K562 (cell line): Measurements from ENCODE around the gene PLXNA3. TPM values are rescaled to one million over a fixed set of nuclear protein-coding genes. Genes with fewer than 3 reads are reported as not detected.
A peak's percentile ranks its signal among the peaks of the same experiment; 100 is the strongest.

ENCODE experiments used
- AFF4 ChIP-seq: sonication (generic); formaldehyde crosslinking; IDR thresholded peaks from 2 replicates; pipeline ENCODE4 v1.8.0; 2023; ENCODE audit warnings: mild to moderate bottlenecking, missing genetic modification reagents
- ASH1L ChIP-seq: fragments of 450-650 bp; IDR thresholded peaks from 2 replicates; pipeline ENCODE4 v1.6.1; 2018; ENCODE audit warnings: borderline replicate concordance, mild to moderate bottlenecking, low read depth; ENCODE audit not compliant: partially characterized antibody
- BRD4 ChIP-seq: fragments of 200-600 bp; sonication (generic); IDR thresholded peaks from 2 replicates; pipeline ENCODE4 v1.6.1; 2017; ENCODE audit warnings: inconsistent platforms
- CHCHD3 ChIP-seq: fragments of 250-450 bp; sonication (Bioruptor Pico); IDR thresholded peaks from 2 replicates; pipeline ENCODE4 v2.1.2; 2022; ENCODE audit warnings: mild to moderate bottlenecking
- COPS2 ChIP-seq: fragments of 450-650 bp; conservative IDR thresholded peaks from 2 replicates; pipeline ENCODE4 v1.6.1; 2016; ENCODE audit warnings: mild to moderate bottlenecking, moderate library complexity
- CREBBP ChIP-seq: IDR thresholded peaks from one replicate; pipeline ENCODE4 v1.6.1; 2012; ENCODE audit warnings: low read depth, mild to moderate bottlenecking, control low read depth, inconsistent platforms, low read length
- HNRNPUL1 ChIP-seq: fragments of 200-400 bp; formaldehyde crosslinking; IDR thresholded peaks from 2 replicates; pipeline ENCODE4 v1.6.1; 2017; ENCODE audit warnings: low read length
- MEF2A ChIP-seq: IDR thresholded peaks from 2 replicates; pipeline ENCODE4 v1.6.1; 2011; ENCODE audit warnings: low read depth, mild to moderate bottlenecking, low read length, moderate library complexity; ENCODE audit not compliant: control insufficient read depth
- MEIS2 ChIP-seq: fragments of 450-650 bp; IDR thresholded peaks from 2 replicates; pipeline ENCODE4 v1.6.1; 2014; ENCODE audit warnings: mild to moderate bottlenecking; ENCODE audit not compliant: partially characterized antibody
- MTF1 ChIP-seq: fragments of 250-450 bp; sonication (Bioruptor Pico); IDR thresholded peaks from 2 replicates; pipeline ENCODE4 v1.9.0; 2021; ENCODE audit warnings: moderate library complexity, mild to moderate bottlenecking, inconsistent platforms, borderline replicate concordance
- MXD1 ChIP-seq: fragments of 250-450 bp; sonication (Bioruptor Pico); IDR thresholded peaks from 2 replicates; pipeline ENCODE4 v1.8.0; 2021; ENCODE audit warnings: borderline replicate concordance, mild to moderate bottlenecking, moderate library complexity; ENCODE audit not compliant: poor library complexity, severe bottlenecking
- NR3C1 ChIP-seq: sonication (generic); formaldehyde crosslinking; IDR thresholded peaks from 2 replicates; pipeline ENCODE4 v1.8.1; 2022; ENCODE audit warnings: missing genetic modification reagents
- PTRF ChIP-seq: fragments of 450-650 bp; IDR thresholded peaks from 2 replicates; pipeline ENCODE4 v1.6.1; 2016; ENCODE audit warnings: mild to moderate bottlenecking, missing genetic modification characterization, missing compliant biosample characterization
- SRSF9 ChIP-seq: fragments of 200-400 bp; formaldehyde crosslinking; IDR thresholded peaks from 2 replicates; pipeline ENCODE4 v1.6.1; 2017; ENCODE audit warnings: low read depth, low read length, borderline replicate concordance
- ZNF224 ChIP-seq: sonication (generic); formaldehyde crosslinking; IDR thresholded peaks from 2 replicates; pipeline ENCODE4 v1.8.0; 2022; ENCODE audit warnings: mild to moderate bottlenecking, missing genetic modification reagents
- ZNF740 ChIP-seq, 3 experiments: fragments of 200-800 bp in 1 of 3; sonication (Bioruptor generic) in 1 of 3; sonication (generic) in 1 of 3; formaldehyde crosslinking in 1 of 3; IDR thresholded peaks; 2 replicates each; pipeline versions ENCODE4 v1.6.1 to v1.8.0; 2016 to 2022; ENCODE audit warnings: mild to moderate bottlenecking in 2 of 3, missing compliant biosample characterization in 2 of 3, missing genetic modification characterization in 2 of 3, missing genetic modification reagents in 1 of 3
- ZNF785 ChIP-seq: fragments of 250-450 bp; sonication (Bioruptor Pico); IDR thresholded peaks from 2 replicates; pipeline ENCODE4 v1.4.0; 2020; ENCODE audit warnings: mild to moderate bottlenecking
- ZSCAN29 ChIP-seq: fragments of 450-650 bp; IDR thresholded peaks from 2 replicates; pipeline ENCODE4 v1.6.1; 2017
- polyA plus RNA-seq, 8 experiments: library from polyadenylated mRNA; depleted of rRNA in 4 of 8; stranded (reverse) in 5 of 8; unstranded in 3 of 8; fragments of >200 nt; fragmentation: Nextera tagmentation in 2 of 8; fragmentation: Illumina TruSeq in 1 of 8; extraction: Ambion mirVana in 2 of 8; extraction: Trizol in 1 of 8; gene quantifications; 2 replicates each; pipeline versions ENCODE4 v1.2.1 to v1.2.3, GENCODE V29; 2011 to 2014; ENCODE audit warnings: inconsistent platforms in 1 of 8, missing spikeins in 1 of 8
- total RNA-seq, 7 experiments: library from RNA; depleted of rRNA in 6 of 7; stranded (reverse); fragments of >200 nt in 6 of 7; fragmentation: Illumina TruSeq in 2 of 7; extraction: Trizol in 2 of 7; gene quantifications; 2 replicates each; pipeline versions ENCODE4 v1.2.1 to v1.2.3, GENCODE V29; 2011 to 2021; ENCODE audit warnings: low replicate concordance in 1 of 7
- TF ChIP-seq, protein P1 (sequence below): fragments of 250-450 bp; sonication (Bioruptor Pico); IDR thresholded peaks from 2 replicates; pipeline ENCODE4 v1.8.0; 2022; ENCODE audit warnings: moderate library complexity, mild to moderate bottlenecking, inconsistent platforms
- TF ChIP-seq, protein P2 (sequence below): fragments of 450-650 bp; formaldehyde crosslinking; IDR thresholded peaks from 2 replicates; pipeline ENCODE4 v1.4.0; 2022; ENCODE audit warnings: missing genetic modification characterization
- TF ChIP-seq, protein P3 (sequence below): fragments of 250-450 bp; sonication (Bioruptor Pico); IDR thresholded peaks from 2 replicates; pipeline ENCODE4 v1.9.0; 2021; ENCODE audit warnings: mild to moderate bottlenecking

Gene PLXNA3
- total and polyA plus RNA-seq, 9 of the 15 experiments (the other 6 are each of a cell fraction or from before 2014, with no cell fraction given): 0.32 to 47.8 (median 7.5) TPM

GRCh38 chrX:154436983-154437752, 20.9 kb upstream of the PLXNA3 start, which contains the start of gene GDI1 (continued):
- TF ChIP-seq ASH1L (no peak), MEIS2 (no peak), MEF2A (no peak), ZNF740 (CRISPR knock-in tag; IDR thresholded peaks at IDR 0.05) (no peak), ZNF740 (tag; IDR thresholded peaks at IDR 0.05) (0 out of 4 replicates have a peak, but pooled peaks of 1 of the 2 experiments have one; percentile 16), ZNF224 (CRISPR knock-in tag) (no peak), HNRNPUL1 (no peak), COPS2 (no peak), BRD4 (no peak), ZNF785 (no peak), CREBBP (no peak), MXD1 (CRISPR knock-in tag) (no peak), NR3C1 (CRISPR knock-in tag) (no peak), CHCHD3 (CRISPR knock-in tag) (no peak), SRSF9 (no peak), ZSCAN29 (no peak), PTRF (tag) (no peak), MTF1 (CRISPR knock-in tag) (no peak), AFF4 (CRISPR knock-in tag) (no peak)
- TF ChIP-seq, protein P1, sequence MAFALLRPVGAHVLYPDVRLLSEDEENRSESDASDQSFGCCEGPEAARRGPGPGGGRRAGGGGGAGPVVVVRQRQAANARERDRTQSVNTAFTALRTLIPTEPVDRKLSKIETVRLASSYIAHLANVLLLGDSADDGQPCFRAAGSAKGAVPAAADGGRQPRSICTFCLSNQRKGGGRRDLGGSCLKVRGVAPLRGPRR: no peak
- TF ChIP-seq, protein P2, sequence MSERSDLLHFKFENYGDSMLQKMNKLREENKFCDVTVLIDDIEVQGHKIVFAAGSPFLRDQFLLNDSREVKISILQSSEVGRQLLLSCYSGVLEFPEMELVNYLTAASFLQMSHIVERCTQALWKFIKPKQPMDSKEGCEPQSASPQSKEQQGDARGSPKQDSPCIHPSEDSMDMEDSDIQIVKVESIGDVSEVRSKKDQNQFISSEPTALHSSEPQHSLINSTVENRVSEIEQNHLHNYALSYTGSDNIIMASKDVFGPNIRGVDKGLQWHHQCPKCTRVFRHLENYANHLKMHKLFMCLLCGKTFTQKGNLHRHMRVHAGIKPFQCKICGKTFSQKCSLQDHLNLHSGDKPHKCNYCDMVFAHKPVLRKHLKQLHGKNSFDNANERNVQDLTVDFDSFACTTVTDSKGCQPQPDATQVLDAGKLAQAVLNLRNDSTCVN: no peak
- TF ChIP-seq, protein P3, sequence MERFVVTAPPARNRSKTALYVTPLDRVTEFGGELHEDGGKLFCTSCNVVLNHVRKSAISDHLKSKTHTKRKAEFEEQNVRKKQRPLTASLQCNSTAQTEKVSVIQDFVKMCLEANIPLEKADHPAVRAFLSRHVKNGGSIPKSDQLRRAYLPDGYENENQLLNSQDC: peak; percentile 89; the same call in 1 of the 2 replicates
